GM12865 (cell line): ENCODE results near the gene MYOF.
"Not testable (repeated sequence)": the region's sequence is repeated elsewhere in the genome, so short reads cannot be mapped to it uniquely, and the experiment has no call there.

ENCODE experiments used
- DNase-seq: peaks from one replicate; pipeline ENCODE4 v3.0.0; 2010; ENCODE audit warnings: low read depth
- H3K4me3 ChIP-seq: 2 replicates; pipeline ENCODE4 v1.5.1; 2011; ENCODE audit warnings: mild to moderate bottlenecking, low read depth, low read length, control low read depth
- TF ChIP-seq, protein P1 (sequence below): IDR thresholded peaks from 2 replicates; pipeline ENCODE4 v1.5.1; 2011; ENCODE audit warnings: low read length, control low read depth, low read depth, inconsistent platforms; ENCODE audit not compliant: insufficient read depth; ENCODE audit errors: missing control alignments

MYOF gene

DNA sequence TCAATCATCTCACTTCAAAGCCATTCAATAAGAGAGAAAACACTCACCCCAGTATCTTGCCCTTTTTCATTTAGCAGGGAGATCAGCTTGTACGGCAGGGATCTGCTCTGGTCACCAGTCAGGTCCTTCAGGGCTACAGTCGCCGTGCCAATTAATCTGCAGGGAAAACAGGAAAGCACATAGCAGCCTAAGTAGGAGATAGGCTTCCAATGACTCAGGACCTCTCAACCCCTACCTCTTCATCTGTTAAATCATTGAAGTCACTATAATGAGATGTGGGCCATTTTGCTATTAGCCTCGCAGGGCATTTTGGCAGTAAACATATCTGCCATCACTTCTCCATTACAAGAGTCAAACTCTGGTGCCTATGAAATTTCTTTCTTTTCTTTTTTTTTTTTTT, 50.8 kb downstream of the MYOF start:
- DNase-seq, result no peak
- TF ChIP-seq, protein P1, sequence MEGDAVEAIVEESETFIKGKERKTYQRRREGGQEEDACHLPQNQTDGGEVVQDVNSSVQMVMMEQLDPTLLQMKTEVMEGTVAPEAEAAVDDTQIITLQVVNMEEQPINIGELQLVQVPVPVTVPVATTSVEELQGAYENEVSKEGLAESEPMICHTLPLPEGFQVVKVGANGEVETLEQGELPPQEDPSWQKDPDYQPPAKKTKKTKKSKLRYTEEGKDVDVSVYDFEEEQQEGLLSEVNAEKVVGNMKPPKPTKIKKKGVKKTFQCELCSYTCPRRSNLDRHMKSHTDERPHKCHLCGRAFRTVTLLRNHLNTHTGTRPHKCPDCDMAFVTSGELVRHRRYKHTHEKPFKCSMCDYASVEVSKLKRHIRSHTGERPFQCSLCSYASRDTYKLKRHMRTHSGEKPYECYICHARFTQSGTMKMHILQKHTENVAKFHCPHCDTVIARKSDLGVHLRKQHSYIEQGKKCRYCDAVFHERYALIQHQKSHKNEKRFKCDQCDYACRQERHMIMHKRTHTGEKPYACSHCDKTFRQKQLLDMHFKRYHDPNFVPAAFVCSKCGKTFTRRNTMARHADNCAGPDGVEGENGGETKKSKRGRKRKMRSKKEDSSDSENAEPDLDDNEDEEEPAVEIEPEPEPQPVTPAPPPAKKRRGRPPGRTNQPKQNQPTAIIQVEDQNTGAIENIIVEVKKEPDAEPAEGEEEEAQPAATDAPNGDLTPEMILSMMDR, result no peak
- H3K4me3 ChIP-seq, result no peak overlapping the region

DNA sequence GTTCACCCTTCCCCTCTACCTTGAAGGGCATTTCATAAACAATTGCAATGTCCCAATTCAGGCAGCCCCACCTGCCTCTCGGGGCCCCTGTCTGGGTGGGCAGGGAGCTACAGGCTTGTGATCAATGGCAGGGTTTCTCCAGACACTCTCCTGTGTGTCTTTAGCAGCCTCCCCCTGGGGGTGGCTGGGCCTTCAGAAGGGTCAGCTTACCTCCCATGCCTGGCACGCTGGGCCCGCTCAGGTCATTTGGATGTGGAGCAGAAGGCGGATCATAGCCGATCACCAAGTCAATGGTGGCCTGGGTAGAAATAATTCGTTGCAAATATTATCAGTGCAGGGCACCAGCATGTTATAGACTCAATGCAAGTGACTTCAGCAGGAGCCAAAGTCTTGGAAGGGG, 56.3 kb downstream of the MYOF start:
- TF ChIP-seq, protein P1, result no peak
- H3K4me3 ChIP-seq, result no peak overlapping the region

DNA sequence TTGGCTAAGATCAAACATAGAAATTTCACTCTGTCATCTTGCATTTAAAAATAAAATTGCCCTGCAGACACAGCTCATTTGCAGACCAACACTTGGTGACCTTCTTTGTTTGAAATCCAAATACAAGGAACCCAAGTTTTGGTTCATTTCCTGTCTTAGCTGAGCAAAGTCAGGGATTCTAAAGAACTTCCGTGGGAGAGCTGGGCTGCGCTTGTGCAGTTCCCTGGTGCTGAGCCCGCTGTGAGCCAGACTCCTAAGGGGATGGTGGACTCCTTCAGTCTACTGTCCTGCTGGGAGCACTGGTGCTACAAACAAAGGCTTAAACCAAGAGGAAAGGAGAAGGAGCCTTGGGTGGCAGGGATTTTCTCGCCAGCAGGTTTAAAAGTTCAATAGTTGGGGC, 60.0 kb downstream of the MYOF start:
- TF ChIP-seq, protein P1, result no peak
- DNase-seq, result no peak

More for the DNA sequence above, 56.3 kb downstream of the MYOF start:
- no peak for DNase-seq

DNA sequence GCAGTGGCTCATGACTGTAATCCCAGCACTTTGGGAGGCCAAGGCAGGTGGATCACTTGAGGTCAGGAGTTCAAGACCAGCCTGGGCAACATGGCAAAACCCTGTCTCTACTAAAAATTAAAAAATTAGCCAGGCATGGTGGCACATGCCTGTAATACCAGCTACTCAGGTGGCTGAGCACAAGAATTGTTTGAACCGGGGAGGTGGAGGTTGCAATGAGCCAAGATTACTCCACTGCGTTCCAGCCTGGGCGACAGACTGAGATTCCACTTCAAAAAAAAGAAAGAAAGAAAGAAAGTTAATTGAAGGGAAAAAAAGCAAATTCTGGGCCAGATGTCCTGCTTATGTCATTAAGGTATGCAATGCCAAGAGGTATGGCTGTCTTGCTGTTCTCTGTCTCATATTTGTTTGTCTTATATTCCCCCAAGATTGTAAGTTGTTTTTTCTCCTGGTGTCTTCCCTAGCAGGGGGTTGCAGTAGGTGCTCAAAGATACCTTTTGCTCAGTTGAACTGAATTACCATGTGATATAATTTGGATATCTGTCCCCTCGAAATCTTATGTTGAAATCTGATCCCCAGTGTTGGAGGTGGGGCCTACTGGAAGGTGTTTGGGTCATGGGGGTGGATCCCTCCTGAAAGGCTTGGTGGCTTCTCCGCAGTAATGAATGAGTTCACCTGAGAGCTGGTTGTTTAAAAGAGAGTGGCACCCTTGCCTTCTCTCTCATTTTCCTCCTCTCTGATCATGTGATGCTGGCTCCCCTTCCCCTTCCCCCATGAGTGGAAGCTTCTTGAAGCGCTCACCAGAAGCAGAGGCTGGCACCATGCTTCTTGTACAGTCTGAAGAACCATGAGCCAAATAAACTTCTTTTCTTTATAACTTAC, 60.9 kb downstream of the MYOF start:
- TF ChIP-seq, protein P1, result no peak
- DNase-seq, result no peak
- no peak overlapping the region for H3K4me3 ChIP-seq

More for the DNA sequence above, 60.0 kb downstream of the MYOF start:
- no peak overlapping the region for H3K4me3 ChIP-seq

DNA sequence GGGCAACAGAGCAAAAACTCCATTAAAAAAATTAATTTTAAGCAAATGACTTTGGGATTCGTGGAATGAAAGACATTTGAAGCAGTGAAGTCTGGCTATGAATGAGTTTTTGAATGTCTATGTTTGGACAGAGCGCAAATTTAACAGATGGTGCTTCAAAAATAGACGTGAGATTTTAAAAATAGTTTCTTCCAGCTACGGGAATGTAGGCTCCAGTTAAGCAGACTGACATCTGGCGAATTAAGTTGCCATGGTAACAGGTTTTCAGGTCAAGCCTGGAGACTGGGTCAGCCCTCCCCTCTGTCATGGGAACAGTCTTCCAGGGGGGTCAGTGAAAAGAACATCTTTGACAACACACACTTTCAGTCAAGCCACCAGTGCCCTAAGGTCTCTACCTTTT, 62.0 kb downstream of the MYOF start:
- DNase-seq, result no peak

DNA sequence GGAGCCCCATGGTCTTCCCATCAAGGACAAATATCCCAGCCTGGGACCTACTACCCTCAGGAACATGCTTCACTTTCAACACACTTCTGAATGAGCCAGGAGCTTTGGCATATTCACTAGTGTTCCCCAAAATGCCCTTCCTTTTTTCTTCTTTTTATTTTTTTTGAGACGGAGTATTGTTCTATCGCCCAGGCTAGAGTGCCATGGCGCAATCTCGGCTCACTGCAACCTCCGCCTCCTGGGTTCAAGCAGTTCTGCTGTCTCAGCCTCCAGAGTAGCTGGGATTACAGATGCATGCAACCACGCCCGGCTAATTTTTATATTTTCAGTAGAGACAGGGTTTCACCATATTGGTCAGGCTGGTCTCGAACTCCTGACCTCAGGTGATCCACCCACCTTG, 63.1 kb downstream of the MYOF start:
- H3K4me3 ChIP-seq, result not testable (repeated sequence)

More for the DNA sequence above, 62.0 kb downstream of the MYOF start:
- no peak overlapping the region for H3K4me3 ChIP-seq
- TF ChIP-seq, protein P1, result no peak

DNA sequence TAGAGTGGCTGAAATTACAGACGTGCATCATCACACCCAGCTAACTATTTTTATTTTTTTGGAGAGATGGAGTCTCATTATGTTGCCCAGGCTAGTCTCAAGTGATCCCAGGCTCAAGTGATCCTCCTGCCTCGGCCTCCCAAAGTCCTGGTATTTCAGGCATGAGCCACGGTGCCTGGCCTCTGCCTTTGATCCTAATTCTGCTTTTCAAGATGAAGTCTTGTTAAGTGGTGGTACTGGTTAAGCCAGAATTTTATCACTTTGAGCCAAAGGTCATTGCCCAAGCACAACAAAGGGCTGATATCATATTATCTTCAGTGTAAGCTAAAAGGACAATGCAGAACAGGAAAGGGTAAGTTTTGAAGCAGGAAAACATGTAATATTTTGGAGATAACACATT, 64.2 kb downstream of the MYOF start:
- H3K4me3 ChIP-seq, result no peak overlapping the region
- DNase-seq, result no peak
- TF ChIP-seq, protein P1, result no peak

More for the DNA sequence above, 63.1 kb downstream of the MYOF start:
- not testable (repeated sequence) for DNase-seq
